ENCODE measurements around the gene ING2. TPM values are rescaled to one million over a fixed set of nuclear protein-coding genes. Genes with fewer than 3 reads are reported as not detected.

The ING2 gene
- total and polyA plus RNA-seq, 2 donors (not counting 1 experiment from before 2014, with no cell fraction given), result 7.8 to 10.0 TPM

DNA sequence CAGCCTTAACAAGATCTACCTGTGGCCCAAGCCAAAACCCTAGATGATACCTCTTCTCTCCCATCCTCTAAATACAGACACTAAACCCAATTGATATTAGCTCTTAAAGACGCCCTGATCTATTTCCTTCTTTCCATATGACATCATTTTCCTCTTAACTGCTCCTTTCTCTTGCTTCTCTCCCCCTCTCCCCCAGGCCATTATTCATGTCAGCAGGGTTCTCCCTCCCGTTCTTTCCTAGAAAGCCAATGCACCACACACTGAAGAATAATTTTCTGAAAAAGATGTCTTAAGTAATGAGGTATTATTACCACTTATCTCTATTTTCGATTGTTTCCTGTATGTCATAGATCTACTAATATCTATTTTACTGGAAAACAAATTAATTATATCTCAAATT lies 9.7 kb upstream of the ING2 start:
- Histone ChIP-seq H3K4me2 (replicated peaks; ENCODE audit: low read depth, low read length, poor library complexity, severe bottlenecking) (no peak overlapping the region), H3K27ac (ENCODE audit: low read length in 2 of 2) (no peak overlapping the region), H3K27me3 (replicated peaks in 1 of 4; ENCODE audit: control extremely low read depth in 1 of 4, control insufficient read depth in 3 of 4, insufficient read depth in 4 of 4, low read length in 3 of 4) (no peaks in the 10 kb centered on the region), H3K36me3 (replicated peaks in 1 of 2; ENCODE audit: control extremely low read depth in 1 of 2, control insufficient read depth in 1 of 2, extremely low read depth in 1 of 2, insufficient read depth in 2 of 2, low read length in 1 of 2) (no peaks in the 10 kb centered on the region), H3K79me2 (ENCODE audit: control insufficient read depth, insufficient read depth, low read length) (no peaks in the 10 kb centered on the region), H4K20me1 (ENCODE audit: control insufficient read depth, insufficient read depth, low read length, poor library complexity, severe bottlenecking) (no peaks in the 10 kb centered on the region), H3K9ac (ENCODE audit: low read length) (no peak overlapping the region), H3K4me3 (ENCODE audit: control extremely low read depth in 1 of 5, extremely low read depth in 1 of 5, insufficient read depth in 1 of 5, low read depth in 2 of 5, low read length in 4 of 5) (no peak overlapping the region), H2AFZ (ENCODE audit: insufficient read depth, low read depth, low read length, poor library complexity, severe bottlenecking) (no peak overlapping the region), H3K9me3 (ENCODE audit: control extremely low read depth in 1 of 3, control insufficient read depth in 2 of 3, insufficient read depth in 1 of 3, low read length in 2 of 3) (peaks cover 0 to 8% (median 0%) of the 10 kb centered on the region in 3 donors), H3K4me1 (ENCODE audit: control insufficient read depth in 2 of 2, insufficient read depth in 2 of 2, low read length in 2 of 2) (no peaks in the 10 kb centered on the region)
- no peak for ATAC-seq (ENCODE audit: low read depth)
- H3K27me3 Mint-ChIP-seq, result no peaks in the 10 kb centered on the region
- peaks cover 7% of the 10 kb centered on the region for H3K9me3 Mint-ChIP-seq (ENCODE audit: insufficient read depth)
- TF ChIP-seq, protein P1, sequence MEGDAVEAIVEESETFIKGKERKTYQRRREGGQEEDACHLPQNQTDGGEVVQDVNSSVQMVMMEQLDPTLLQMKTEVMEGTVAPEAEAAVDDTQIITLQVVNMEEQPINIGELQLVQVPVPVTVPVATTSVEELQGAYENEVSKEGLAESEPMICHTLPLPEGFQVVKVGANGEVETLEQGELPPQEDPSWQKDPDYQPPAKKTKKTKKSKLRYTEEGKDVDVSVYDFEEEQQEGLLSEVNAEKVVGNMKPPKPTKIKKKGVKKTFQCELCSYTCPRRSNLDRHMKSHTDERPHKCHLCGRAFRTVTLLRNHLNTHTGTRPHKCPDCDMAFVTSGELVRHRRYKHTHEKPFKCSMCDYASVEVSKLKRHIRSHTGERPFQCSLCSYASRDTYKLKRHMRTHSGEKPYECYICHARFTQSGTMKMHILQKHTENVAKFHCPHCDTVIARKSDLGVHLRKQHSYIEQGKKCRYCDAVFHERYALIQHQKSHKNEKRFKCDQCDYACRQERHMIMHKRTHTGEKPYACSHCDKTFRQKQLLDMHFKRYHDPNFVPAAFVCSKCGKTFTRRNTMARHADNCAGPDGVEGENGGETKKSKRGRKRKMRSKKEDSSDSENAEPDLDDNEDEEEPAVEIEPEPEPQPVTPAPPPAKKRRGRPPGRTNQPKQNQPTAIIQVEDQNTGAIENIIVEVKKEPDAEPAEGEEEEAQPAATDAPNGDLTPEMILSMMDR (IDR thresholded peaks at IDR 0.05), result no peak
- no peak for TF ChIP-seq EZH2 (IDR thresholded peaks at IDR 0.05; ENCODE audit: borderline replicate concordance, insufficient read depth, low read depth, low read length, poor library complexity, severe bottlenecking)
- peaks cover 2% of the 10 kb centered on the region for H3K4me1 Mint-ChIP-seq
- H3K4me3 Mint-ChIP-seq, result no peak overlapping the region
- WGBS (ENCODE audit: insufficient coverage), result 89% methylated on average over 1 of the region's 3 CpGs
- no peak overlapping the region for H3K27ac Mint-ChIP-seq
- CTCF ChIA-PET, result no interaction called here
- intact Hi-C loops (cut with micrococcal nuclease), result no loop called here
- DNase-seq, result no peak
- POLR2A ChIA-PET, result no interaction called here

DNA sequence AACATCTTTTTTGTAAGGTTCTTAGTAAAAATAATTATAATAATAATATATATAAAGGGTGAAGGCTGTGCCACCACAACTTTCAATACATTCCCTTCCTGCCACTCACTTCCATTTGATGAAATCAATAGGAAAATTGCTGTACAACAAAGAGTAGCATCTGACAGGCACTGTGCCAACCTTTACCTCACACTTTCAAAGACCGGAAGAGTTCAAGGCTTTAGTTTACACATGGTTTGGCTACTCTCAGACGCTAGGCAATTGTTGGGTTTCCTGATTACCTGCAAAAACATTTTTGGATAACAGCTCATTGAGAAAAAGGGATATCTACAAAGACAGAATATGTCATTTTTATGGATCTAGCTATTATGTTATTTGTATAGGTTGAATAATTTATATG lies 5.5 kb upstream of the ING2 start:
- ATAC-seq (ENCODE audit: low read depth), result no peak
- H3K27me3 Mint-ChIP-seq, result no peaks in the 10 kb centered on the region
- TF ChIP-seq, protein P1 (IDR thresholded peaks at IDR 0.05), result no peak
- TF ChIP-seq EZH2 (IDR thresholded peaks at IDR 0.05; ENCODE audit: borderline replicate concordance, insufficient read depth, low read depth, low read length, poor library complexity, severe bottlenecking), result no peak

More for the DNA sequence above, 5.5 kb upstream of the ING2 start:
- H2AFZ ChIP-seq (ENCODE audit: insufficient read depth, low read depth, low read length, poor library complexity, severe bottlenecking), result no peak overlapping the region
- H3K27ac ChIP-seq (ENCODE audit: low read length in 2 of 2), result no peak overlapping the region
- no peak overlapping the region for H3K9ac ChIP-seq (ENCODE audit: low read length)
- no peaks in the 10 kb centered on the region for H3K36me3 ChIP-seq (replicated peaks in 1 of 2; ENCODE audit: control extremely low read depth in 1 of 2, control insufficient read depth in 1 of 2, extremely low read depth in 1 of 2, insufficient read depth in 2 of 2, low read length in 1 of 2)
- Mint-ChIP-seq H3K9me3 (ENCODE audit: insufficient read depth) (no peaks in the 10 kb centered on the region), H3K27ac (no peak overlapping the region), H3K4me1 (peaks cover 10% of the 10 kb centered on the region), H3K4me3 (no peak overlapping the region)
- peaks cover 11% of the 10 kb centered on the region for H3K79me2 ChIP-seq (ENCODE audit: control insufficient read depth, insufficient read depth, low read length)
- H3K4me1 ChIP-seq (ENCODE audit: control insufficient read depth in 2 of 2, insufficient read depth in 2 of 2, low read length in 2 of 2), result peaks cover 6 to 7% of the 10 kb centered on the region in 2 donors
- H3K9me3 ChIP-seq (ENCODE audit: control extremely low read depth in 1 of 3, control insufficient read depth in 2 of 3, insufficient read depth in 1 of 3, low read length in 2 of 3), result no peaks in the 10 kb centered on the region
- ChIA-PET POLR2A (no interaction called here), CTCF (interaction anchor here (0.6 to 1.2 kb wide), 2 partner anchors 16 to 34 kb away, joined by 3 read pairs; no protein-coding TSS in a partner anchor)
- H3K4me3 ChIP-seq (ENCODE audit: control extremely low read depth in 1 of 5, extremely low read depth in 1 of 5, insufficient read depth in 1 of 5, low read depth in 2 of 5, low read length in 4 of 5), result no peak overlapping the region
- DNase-seq, result no peak
- H4K20me1 ChIP-seq (ENCODE audit: control insufficient read depth, insufficient read depth, low read length, poor library complexity, severe bottlenecking), result no peaks in the 10 kb centered on the region
- WGBS (ENCODE audit: insufficient coverage), result no CpG with 5 or more reads among the region's 2 CpGs
- no peaks in the 10 kb centered on the region for H3K27me3 ChIP-seq (replicated peaks in 1 of 4; ENCODE audit: control extremely low read depth in 1 of 4, control insufficient read depth in 3 of 4, insufficient read depth in 4 of 4, low read length in 3 of 4)
- intact Hi-C loops (cut with micrococcal nuclease), result no loop called here
- no peak overlapping the region for H3K4me2 ChIP-seq (replicated peaks; ENCODE audit: low read depth, low read length, poor library complexity, severe bottlenecking)

Data from B cell (primary cell).